HG02588 (cell line): ENCODE measurements around the gene APOC4.
"Not testable (repeated sequence)": the region's sequence is repeated elsewhere in the genome, so short reads cannot be mapped to it uniquely, and the experiment has no call there.

ENCODE experiments used
- ATAC-seq: cut with Tn5 transposase; IDR thresholded peaks from one replicate; pipeline ENCODE4 v1.9.1; 2021; ENCODE audit warnings: mild to moderate bottlenecking, moderate library complexity; ENCODE audit not compliant: unreplicated experiment

Gene APOC4

GRCh38 chr19:44957526-44957925 is 15.5 kb downstream of the APOC4 start:
- ATAC-seq, result no peak

GRCh38 chr19:44958090-44958489 is 16.1 kb downstream of the APOC4 start:
- ATAC-seq, result no peak

GRCh38 chr19:44959691-44960090 is 17.7 kb downstream of the APOC4 start:
- ATAC-seq, result no peak

DNA sequence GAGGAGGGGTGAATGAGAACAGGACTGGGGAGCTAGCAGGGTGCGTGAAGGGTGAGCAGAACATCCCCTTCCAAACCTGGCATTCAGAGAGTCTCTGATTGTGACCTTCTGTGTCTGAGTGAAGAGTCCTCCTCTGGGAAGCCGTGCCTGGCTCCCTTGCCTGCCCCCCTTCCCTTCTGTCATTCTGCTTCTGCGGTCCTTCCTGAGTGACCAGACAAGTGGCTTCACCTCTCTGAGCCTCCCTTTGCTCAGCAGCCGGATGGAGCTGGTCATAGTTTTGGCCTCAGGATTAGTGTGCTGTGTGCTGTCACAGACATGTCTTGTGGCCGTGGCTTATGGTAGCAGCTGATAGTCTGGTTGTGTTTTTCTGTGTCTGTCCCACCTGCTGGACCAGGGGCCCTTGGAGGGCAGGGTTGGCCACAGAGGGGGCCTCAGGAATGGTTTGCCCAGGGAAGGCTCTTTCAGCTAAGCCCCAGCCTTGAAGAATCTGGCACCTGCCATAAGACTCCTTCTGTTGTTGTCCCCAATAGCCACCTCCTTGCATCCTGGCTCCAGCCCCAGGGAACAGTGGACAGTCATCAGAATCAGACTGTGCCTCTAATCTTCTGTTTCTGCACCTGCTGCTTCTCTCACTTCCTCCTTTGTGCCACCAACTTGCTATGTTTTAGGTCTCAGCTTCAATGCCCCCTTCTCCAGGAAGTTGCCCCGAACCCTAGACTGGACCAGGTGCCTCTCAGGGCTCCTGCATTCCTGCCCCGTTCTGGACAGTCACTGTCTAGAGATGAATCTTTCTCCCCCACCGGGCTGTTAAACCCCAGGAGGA is 19.1 kb downstream of the APOC4 start:
- ATAC-seq, result no peak

DNA sequence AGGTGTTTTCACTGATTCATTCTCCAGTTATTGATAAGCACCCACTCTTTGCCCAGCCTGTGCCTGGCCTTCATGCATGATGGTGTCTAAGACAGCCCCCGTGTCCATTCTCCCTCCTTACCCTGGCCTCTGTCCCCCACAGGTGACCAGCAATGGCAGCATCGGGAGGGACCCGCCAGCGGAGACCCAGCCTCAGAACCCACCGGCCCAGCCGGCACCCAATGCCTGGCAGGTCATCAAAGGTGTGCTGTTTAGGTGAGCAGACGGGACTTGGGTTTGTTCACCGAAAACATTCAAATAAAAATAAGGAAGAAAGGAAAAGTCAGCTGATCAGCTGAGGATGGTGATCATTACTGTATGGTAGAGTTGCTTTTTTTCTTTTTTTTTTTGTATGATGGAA is 19.8 kb downstream of the APOC4 start:
- ATAC-seq, result no peak

DNA sequence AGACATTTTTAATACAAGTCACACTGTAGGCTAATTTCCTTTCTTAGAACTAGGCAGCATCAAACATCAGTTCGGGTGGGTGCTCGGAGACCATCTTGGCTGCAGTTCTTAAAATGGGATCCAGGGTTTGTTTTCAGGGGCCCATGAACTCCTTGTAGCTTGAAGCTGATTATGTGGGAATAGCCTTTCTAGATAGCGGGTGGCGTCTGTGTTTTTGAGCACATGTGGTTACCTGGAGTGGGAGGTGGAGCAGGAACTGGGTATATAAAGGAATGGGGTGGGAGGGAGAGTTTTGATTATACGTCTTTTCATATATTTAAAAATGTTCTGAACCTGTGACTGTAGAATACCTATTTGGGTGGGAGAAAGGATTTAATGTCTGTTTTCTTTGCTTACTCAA is 26.1 kb downstream of the APOC4 start:
- no peak for ATAC-seq

GRCh38 chr19:44968670-44969069 is 26.6 kb downstream of the APOC4 start:
- ATAC-seq, result no peak

GRCh38 chr19:44969437-44969836 is 27.4 kb downstream of the APOC4 start:
- ATAC-seq, result no peak

DNA sequence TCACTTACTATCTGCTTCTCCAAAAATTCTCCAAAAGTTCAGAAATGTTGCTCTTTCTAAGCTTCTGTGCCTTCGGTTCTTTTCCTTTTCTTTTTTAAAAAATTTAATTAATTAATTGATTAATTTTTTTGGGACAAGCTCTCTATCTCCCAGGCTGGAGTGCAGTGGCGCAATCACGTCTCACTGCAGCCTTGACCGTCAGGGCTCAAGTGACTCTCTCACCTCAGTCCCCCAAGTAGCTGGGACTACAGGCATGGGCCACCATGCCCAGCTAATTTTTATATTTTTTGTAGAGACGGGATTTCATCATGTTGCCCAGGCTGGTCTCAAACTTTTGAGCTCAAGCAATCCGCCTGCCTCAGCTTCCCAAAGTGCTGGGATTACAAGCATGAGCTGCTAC is 29.4 kb downstream of the APOC4 start:
- ATAC-seq, result not testable (repeated sequence)

DNA sequence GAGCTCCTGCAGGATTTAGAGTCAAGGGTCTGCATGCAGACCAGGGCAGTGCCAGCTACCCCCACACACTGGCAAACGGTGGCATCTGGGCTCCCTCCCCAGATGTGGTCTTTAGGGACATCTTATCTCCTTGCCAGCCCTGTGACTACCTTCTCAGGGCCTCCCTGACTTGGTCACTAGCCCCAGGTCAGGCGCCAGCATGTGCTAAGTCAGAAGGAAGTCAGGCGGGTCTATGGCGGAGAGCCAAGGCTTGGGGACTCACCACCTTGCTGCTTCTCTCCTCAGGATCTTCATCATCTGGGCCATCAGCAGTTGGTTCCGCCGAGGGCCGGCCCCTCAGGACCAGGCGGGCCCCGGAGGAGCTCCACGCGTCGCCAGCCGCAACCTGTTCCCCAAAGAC is 30.8 kb downstream of the APOC4 start:
- no peak for ATAC-seq

- no peak for ATAC-seq
Measured at GRCh38 chr19:44973982-44974735, 32.1 kb downstream of the APOC4 start.

DNA sequence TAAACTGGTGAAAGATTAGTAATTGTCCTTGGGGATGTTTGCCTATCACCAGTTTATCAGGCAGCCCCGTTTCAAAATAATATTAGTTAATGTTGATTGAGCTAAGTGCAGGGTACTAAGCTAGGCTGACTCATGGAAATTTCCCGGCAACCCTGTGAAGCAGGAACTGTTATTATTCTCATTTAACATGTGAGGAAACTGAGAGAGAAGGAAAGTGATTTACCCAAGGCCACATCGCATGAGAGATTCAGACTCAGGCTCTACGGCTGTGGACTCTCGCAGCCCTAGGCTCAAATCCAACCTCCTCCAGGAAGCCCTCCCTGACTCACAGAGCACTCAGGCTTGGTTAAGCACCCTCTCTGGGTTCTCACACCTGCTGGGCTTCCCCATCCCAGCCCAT is 32.8 kb downstream of the APOC4 start:
- no peak for ATAC-seq

DNA sequence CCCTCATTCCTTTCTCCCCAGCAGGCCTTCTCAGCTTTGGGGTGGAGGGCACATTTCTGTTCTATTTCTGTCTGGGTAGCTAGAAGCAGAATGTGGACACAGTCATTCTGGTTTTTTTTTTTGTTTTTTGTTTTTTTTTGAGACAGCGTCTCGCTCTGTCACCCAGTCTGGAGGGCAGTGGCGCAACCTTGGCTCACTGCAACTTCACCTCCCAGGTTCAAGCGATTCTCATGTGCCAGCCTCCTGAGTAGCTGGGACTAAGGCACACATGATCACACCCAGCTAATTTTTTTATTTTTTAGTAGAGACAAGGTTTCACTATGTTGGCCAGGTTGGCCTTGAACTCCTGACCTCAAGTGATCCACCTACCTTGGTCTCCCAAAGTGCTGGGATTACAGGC is 33.4 kb downstream of the APOC4 start:
- no peak for ATAC-seq

DNA sequence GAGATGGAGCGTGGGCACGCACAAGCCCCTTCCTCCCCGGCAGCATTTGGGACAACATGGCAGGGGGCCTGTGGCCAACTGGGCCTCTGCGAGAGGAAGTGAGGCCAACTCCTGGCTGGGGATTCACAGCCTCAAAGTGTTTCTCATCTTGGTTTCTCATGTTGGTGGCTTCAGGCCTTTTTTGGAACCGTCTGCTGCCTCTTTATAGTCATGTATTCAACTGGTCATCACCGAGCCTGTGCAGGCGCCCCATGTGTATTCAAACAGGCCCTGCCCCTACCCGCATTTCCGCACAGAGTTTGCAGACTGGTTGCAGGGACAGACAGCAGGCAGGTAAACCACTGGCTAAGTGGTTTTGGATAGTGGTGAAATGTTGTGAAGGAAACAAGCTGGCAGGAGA is 42.0 kb downstream of the APOC4 start:
- no peak for ATAC-seq

- ATAC-seq, result no peak
Measured at GRCh38 chr19:44985445-44985844, 43.4 kb downstream of the APOC4 start.

GRCh38 chr19:44986389-44986788 is 44.4 kb downstream of the APOC4 start:
- no peak for ATAC-seq

- no peak for ATAC-seq
Measured at GRCh38 chr19:44987148-44987675, 45.2 kb downstream of the APOC4 start.

- no peak for ATAC-seq
Measured at GRCh38 chr19:44988273-44988672, 46.2 kb downstream of the APOC4 start.

DNA sequence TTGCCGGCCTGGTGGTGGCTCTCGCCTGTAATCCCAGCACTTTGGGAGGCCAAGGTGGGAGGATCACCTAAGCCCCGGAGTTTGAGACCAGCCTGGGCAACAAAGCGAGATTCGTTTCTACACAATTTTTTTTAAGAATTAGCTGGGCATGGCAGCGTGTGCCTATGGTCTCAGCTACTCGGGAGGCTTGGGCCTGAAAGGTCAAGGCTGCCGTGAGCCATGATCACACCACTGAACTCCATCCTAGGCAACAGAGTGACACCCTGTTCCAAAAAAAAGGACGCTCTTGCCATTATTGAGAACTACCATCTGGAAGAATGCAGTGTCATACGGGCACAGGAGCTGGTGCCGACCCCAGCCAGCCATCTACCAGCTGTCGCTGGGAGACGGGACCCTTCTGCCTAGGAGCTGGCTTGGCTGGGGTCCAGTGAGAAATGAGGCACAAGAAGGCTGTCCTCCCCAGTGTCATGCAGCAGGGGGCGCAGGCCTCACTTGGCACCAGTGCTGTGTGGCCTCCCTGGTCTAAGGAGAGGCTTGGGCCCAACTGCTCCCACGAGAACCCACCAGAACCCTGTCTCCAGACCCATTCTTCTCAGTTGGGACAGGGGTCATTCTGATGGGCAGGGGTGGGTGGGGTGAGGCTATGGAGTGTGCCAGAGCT is 47.0 kb downstream of the APOC4 start:
- no peak for ATAC-seq

DNA sequence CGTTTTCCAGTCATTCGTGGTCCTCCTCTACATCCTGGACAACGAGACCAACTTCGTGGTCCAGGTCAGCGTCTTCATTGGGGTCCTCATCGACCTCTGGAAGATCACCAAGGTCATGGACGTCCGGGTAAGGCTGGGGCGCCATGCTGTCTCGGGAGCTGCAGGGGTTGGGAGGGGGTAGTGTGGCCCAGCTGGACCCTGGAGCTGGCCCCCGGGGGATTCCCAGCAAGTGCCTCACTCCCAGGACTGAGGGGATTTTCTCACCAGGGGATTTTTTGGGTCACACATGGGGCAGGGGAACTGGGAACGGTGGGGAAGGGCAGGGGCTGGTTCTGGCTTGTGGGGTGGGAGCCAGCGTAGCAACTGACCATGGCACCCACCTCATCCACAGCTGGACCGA is 48.4 kb downstream of the APOC4 start:
- no peak for ATAC-seq

GRCh38 chr19:44990966-44991365 is 48.9 kb downstream of the APOC4 start:
- ATAC-seq, result no peak
